AG04449 (cell line): ENCODE data around the gene UBE2L5.

Source experiments
- CTCF ChIA-PET: fragments of 350-600 bp; formaldehyde crosslinking; extraction: SDS; loops from one replicate; lab custom pipeline; 2021; ENCODE audit warnings: antibody characterized with exemption; lab: Yijun Ruan, JAX
- POLR2A ChIA-PET: fragments of 400-600, 350-600 bp; formaldehyde crosslinking; extraction: SDS; loops from one replicate; lab custom pipeline; 2020; ENCODE audit warnings: antibody characterized with exemption, inconsistent platforms; lab: Yijun Ruan, JAX
- DNase-seq: peaks from one replicate; pipeline ENCODE4 v3.0.0-alpha.2; 2010; ENCODE audit warnings: low read depth, low spot score
- H3K4me3 ChIP-seq: 2 replicates; pipeline ENCODE4 v1.5.1; 2011; ENCODE audit warnings: low read depth, mild to moderate bottlenecking, control low read depth, low read length
- TF ChIP-seq, protein P1 (sequence below): IDR thresholded peaks from one replicate; pipeline ENCODE4 v1.5.1; 2011; ENCODE audit warnings: mild to moderate bottlenecking, moderate library complexity, low read length, control low read depth, inconsistent platforms; ENCODE audit not compliant: insufficient read depth; ENCODE audit errors: missing control alignments

Gene UBE2L5

GRCh38 chr13:30423891-30424290, 1.6 kb downstream of the UBE2L5 start:
- H3K4me3 ChIP-seq: no peak overlapping the region
- no peak for DNase-seq
- ChIA-PET CTCF (interaction anchor here (1.6 kb wide), 1 partner anchor 16 kb away, joined by 5 read pairs; no protein-coding TSS in a partner anchor), POLR2A (no interaction called here)
- TF ChIP-seq, protein P1, sequence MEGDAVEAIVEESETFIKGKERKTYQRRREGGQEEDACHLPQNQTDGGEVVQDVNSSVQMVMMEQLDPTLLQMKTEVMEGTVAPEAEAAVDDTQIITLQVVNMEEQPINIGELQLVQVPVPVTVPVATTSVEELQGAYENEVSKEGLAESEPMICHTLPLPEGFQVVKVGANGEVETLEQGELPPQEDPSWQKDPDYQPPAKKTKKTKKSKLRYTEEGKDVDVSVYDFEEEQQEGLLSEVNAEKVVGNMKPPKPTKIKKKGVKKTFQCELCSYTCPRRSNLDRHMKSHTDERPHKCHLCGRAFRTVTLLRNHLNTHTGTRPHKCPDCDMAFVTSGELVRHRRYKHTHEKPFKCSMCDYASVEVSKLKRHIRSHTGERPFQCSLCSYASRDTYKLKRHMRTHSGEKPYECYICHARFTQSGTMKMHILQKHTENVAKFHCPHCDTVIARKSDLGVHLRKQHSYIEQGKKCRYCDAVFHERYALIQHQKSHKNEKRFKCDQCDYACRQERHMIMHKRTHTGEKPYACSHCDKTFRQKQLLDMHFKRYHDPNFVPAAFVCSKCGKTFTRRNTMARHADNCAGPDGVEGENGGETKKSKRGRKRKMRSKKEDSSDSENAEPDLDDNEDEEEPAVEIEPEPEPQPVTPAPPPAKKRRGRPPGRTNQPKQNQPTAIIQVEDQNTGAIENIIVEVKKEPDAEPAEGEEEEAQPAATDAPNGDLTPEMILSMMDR: no peak

DNA sequence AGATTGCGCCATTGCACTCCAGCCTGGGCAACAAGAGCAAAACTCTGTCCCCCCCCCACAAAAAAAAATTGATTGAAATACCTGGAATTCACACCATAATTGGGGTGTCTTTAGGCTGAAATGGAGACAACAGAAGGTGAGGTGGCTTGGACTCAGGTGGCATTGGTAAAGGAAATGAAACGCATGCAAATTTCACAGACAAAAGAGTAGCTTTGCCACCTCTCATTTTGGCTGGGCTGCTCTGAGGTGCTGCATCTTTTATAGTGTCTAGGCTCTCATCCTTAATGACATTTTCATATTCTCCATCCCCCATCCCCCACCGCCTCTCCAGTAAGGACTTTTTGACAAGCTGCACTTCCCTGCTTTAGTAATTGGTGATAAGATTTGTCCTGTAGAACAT, 6.9 kb downstream of the UBE2L5 start:
- TF ChIP-seq, protein P1: no peak
- ChIA-PET POLR2A (no interaction called here), CTCF (interaction anchor here (0.7 to 1.3 kb wide), 5 partner anchors 10 to 297 kb away, joined by 3 to 8 read pairs (median 3); no protein-coding TSS in a partner anchor)
- no peak overlapping the region for H3K4me3 ChIP-seq
- no peak for DNase-seq

DNA sequence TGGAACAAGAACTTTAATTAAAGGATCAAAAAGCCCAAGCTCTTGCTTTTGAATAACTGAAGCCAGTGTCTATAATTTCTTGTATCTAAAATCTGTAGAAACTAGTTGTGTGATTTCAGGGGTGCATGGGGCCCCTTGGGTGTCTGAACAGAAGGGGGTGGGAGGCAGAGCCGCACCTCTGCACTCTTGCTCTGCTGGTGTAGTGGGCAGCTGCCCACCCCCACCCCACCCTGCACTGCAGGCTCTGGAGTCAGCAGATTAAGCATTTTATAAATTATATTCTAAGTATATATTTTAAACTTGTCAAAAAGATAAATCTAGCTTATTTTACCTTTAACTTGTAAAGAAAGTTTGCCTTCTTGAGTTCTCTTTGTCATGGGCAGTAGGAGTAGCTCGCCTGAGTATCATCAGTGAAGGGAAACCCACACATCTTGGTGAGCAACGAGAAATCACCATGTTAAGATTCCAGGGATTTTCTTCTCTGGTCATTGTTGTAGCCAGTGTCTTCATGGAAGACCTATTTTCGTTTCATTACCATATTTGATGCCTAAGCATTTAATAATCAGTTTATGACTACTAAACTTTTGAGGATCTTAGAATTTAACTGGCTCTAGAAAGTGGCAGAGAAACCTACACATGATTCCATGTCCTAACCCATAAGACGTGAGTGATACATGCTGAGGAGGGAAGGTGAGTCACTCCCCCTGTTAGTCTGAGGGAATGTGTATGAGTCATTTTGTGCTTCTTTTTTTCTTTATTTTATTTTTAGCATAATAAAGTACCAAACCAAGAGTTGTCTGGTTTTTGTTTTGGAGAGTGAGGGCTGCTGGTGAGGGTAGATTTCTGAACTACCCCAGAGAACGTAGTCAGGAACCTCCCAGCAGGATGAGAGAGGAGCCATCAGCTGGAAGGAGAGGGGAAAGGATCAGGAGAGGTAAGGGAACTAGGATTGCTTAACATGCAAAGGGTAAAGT, 7.7 kb downstream of the UBE2L5 start:
- ChIA-PET POLR2A (no interaction called here), CTCF (interaction anchor here (0.7 to 1.3 kb wide), 6 partner anchors 11 to 298 kb away, joined by 3 to 8 read pairs (median 3); no protein-coding TSS in a partner anchor)
- TF ChIP-seq, protein P1: no peak
- H3K4me3 ChIP-seq: no peak overlapping the region; the same call in 1 of the 2 replicates
- DNase-seq: peak; percentile 76

GRCh38 chr13:30431269-30431940, 9.1 kb downstream of the UBE2L5 start:
- no peak for DNase-seq
- TF ChIP-seq, protein P1: no peak
- CTCF ChIA-PET: interaction anchor here (0.9 to 1.3 kb wide), 3 partner anchors 14 to 301 kb away, joined by 3 read pairs; no protein-coding TSS in a partner anchor
- no peak overlapping the region for H3K4me3 ChIP-seq
- POLR2A ChIA-PET: no interaction called here

DNA sequence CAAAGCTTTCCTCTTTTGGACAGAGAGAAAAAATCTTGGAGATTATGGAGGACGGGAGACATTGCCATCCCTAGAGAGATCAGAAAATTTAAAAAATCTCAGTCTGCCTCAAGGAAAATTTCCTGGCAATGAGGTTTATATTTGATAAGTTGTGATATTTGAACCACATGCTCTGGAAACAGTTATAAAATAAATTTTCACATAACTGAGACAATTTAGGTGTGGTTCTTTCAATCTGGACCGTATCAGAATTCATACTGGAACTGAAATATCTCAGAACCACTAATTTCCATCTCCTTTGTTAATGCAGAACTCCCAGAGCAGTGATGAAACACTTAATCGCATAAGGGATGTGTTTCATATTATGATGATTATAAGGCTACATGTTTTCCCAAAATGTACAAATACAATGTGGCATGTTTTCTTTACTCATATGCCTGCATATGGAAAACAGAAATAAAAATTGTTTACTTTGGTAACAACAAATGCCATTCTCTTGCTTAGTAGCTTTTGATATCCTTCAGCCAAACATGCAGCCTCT, 13.7 kb downstream of the UBE2L5 start:
- TF ChIP-seq, protein P1: no peak
- DNase-seq: no peak
- ChIA-PET POLR2A (no interaction called here), CTCF (interaction anchor here (1.3 kb wide), 1 partner anchor 18 kb away, joined by 4 read pairs; no protein-coding TSS in a partner anchor)
- no peak overlapping the region for H3K4me3 ChIP-seq
